Transverse colon (tissue), 3 donors: ENCODE measurements around the gene CTNND2.

Experiments
- EP300 ChIP-seq: sonication (generic); formaldehyde crosslinking; IDR thresholded peaks from one replicate; pipeline ENCODE4 v1.6.1; 2017; ENCODE audit warnings: antibody characterized with exemption, low read depth
- POLR2A ChIP-seq: fragments of 450-650 bp; IDR thresholded peaks from one replicate; pipeline ENCODE4 v1.6.1; 2016; ENCODE audit warnings: antibody characterized with exemption, mild to moderate bottlenecking, moderate library complexity
- TF ChIP-seq, protein P1 (sequence below), 5 experiments: fragments of 200-600 bp in 3 of 5; fragments of 450-650 bp in 2 of 5; sonication (generic) in 3 of 5; IDR thresholded peaks; 1 replicate in 2 of 5; 2 replicates in 3 of 5; pipeline ENCODE4 v1.5.1; 2016 to 2017; ENCODE audit warnings: antibody characterized with exemption in 5 of 5, inconsistent platforms in 3 of 5, mild to moderate bottlenecking in 2 of 5, moderate library complexity in 1 of 5

DNA sequence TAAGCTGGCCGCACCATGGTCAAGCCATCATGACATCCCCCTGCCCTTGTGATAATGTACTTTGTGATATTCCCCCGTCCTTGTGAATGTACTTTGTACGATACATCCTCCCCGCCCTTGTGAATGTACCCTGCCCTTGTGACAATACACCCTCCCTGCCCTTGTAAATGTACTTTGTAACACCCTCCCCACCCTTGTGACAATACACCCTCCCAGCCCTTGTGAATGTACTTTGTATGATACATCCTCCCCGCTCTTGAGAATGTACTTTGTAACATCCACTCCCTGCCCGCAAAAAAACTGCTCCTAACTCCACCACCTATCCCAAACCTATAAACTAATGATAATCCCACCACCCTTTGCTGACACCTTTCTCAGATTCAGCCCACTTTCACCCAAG is 313.8 kb downstream of the CTNND2 start:
- TF ChIP-seq, protein P1, sequence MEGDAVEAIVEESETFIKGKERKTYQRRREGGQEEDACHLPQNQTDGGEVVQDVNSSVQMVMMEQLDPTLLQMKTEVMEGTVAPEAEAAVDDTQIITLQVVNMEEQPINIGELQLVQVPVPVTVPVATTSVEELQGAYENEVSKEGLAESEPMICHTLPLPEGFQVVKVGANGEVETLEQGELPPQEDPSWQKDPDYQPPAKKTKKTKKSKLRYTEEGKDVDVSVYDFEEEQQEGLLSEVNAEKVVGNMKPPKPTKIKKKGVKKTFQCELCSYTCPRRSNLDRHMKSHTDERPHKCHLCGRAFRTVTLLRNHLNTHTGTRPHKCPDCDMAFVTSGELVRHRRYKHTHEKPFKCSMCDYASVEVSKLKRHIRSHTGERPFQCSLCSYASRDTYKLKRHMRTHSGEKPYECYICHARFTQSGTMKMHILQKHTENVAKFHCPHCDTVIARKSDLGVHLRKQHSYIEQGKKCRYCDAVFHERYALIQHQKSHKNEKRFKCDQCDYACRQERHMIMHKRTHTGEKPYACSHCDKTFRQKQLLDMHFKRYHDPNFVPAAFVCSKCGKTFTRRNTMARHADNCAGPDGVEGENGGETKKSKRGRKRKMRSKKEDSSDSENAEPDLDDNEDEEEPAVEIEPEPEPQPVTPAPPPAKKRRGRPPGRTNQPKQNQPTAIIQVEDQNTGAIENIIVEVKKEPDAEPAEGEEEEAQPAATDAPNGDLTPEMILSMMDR (IDR thresholded peaks at IDR 0.05): no peak
- TF ChIP-seq EP300 (no peak), POLR2A (no peak)
